Activated T-cell treated with anti-CD3 and anti-CD28 coated beads, Interleukin-2, amount 50 U/mL, for 24 hours (primary cell): ENCODE measurements around the gene ADAM29.
"Not testable (repeated sequence)": the region's sequence is repeated elsewhere in the genome, so short reads cannot be mapped to it uniquely, and the experiment has no call there.

ENCODE experiments used
- DNase-seq: peaks from one replicate; pipeline ENCODE4 v3.0.0-alpha.2; 2020
- H3K27ac Mint-ChIP-seq: 2 replicates; pipeline ENCODE4 v1.8.0; 2020; ENCODE audit warnings: mild to moderate bottlenecking, mixed read lengths
- H3K27me3 Mint-ChIP-seq: 2 replicates; pipeline ENCODE4 v1.8.0; 2020; ENCODE audit warnings: mixed read lengths
- H3K36me3 Mint-ChIP-seq: 2 replicates; pipeline ENCODE4 v1.8.0; 2020; ENCODE audit warnings: low read depth, mixed read lengths
- H3K4me1 Mint-ChIP-seq: 2 replicates; pipeline ENCODE4 v1.8.0; 2020; ENCODE audit warnings: low read depth, mixed read lengths
- H3K4me3 Mint-ChIP-seq: 2 replicates; pipeline ENCODE4 v1.8.0; 2020; ENCODE audit warnings: mild to moderate bottlenecking, moderate library complexity, mixed read lengths
- H3K9me3 Mint-ChIP-seq: 2 replicates; pipeline ENCODE4 v1.8.0; 2020; ENCODE audit warnings: mixed read lengths

The ADAM29 gene

DNA sequence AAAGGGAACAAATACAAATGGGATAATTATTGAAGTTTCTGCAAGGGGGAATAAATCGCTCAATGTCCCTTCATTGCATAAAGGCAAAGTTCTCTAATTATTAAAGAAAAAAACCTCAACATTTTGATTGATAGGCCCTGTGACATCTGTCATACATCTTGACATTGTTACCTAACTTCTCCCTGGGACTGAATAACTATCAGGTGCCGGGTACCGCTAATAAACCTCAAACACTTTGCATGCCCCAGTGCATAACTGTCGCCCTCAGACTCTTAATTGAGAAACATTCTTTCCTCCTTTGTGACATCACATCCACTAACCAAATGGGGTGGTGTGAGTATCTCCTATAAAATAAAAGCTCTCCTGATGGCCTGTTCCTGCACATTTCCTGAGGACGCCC is at the start of gene ADAM29:
TSS of gene ADAM29 (plus strand) at position 301 of the 400 bp plus-strand sequence. CDS start 57,168 bp downstream, outside the sequence.
- DNase-seq, result no peak
- Mint-ChIP-seq H3K9me3 (peaks cover 5% of the 10 kb centered on the region), H3K4me3 (no peak within 1 kb of the TSS), H3K4me1 (no peaks in the 10 kb centered on the region), H3K27ac (no peak within 1 kb of the TSS), H3K27me3 (no peaks in the 10 kb centered on the region), H3K36me3 (no peaks in the 10 kb centered on the region)

DNA sequence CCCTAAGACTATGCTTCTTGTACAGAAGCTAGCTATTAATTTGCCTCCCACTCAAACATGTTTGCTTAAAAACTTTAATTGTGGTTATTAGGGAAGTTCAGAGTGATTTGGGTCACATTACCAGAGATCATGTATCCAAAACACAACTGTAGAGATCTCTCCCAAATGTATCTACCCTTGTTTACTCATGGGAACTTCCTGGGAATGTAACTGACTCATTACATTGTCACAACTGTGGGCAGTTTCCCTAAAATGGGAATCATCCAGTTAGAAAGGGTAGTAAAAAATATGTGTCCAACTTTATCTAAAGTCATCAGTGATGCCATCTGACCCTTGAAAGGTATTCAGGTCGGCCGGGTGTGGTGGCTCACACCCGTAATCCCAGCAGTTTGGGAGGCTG is 48.8 kb upstream of the ADAM29 start:
- DNase-seq, result no peak
- H3K27ac Mint-ChIP-seq, result no peak overlapping the region
- H3K4me1 Mint-ChIP-seq, result no peaks in the 10 kb centered on the region
- peaks cover 4% of the 10 kb centered on the region for H3K9me3 Mint-ChIP-seq
- H3K36me3 Mint-ChIP-seq, result no peaks in the 10 kb centered on the region
- no peaks in the 10 kb centered on the region for H3K27me3 Mint-ChIP-seq
- no peak overlapping the region for H3K4me3 Mint-ChIP-seq

DNA sequence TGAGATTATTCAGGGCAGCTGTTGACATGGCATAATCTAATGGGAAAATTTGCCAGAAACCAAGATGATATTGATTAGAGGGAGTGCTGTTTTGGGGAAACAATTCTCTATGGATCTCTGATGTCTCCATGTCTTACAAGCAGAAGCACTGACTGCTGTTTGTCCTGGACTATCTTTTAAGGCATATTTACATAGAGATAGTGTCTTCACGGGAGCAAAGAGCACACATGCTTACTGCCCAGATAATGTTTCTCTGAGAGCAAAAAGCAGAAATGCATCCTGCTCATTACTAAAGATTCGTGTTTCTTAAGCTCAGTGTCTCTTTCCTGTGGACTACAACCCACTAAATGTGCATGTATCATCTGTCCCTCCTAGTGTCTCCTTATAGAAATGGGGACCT is 47.8 kb upstream of the ADAM29 start:
- peaks cover 4% of the 10 kb centered on the region for H3K9me3 Mint-ChIP-seq

DNA sequence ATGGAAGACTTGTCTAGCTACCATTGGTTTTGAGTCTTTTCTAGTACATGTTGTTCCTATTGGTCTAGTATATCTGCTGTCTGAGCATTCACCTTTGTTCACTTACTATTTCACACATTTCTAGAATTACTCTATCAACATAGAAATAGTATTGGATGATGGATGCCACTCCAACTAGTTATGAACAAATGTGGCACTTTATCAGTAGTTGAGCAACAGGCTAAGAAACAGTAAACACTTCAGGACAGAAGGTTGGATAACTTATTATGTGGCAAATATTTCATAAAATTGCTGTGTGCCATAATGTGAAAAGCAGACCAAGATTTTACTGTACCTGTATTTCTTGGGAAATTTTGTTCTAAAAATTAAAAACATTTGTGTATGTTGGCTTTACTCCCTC is 46.8 kb upstream of the ADAM29 start:
- no peak overlapping the region for H3K27ac Mint-ChIP-seq
- H3K4me1 Mint-ChIP-seq, result no peaks in the 10 kb centered on the region
- H3K4me3 Mint-ChIP-seq, result no peak overlapping the region
- H3K27me3 Mint-ChIP-seq, result no peaks in the 10 kb centered on the region
- H3K9me3 Mint-ChIP-seq, result peaks cover 4% of the 10 kb centered on the region
- DNase-seq, result no peak
- no peaks in the 10 kb centered on the region for H3K36me3 Mint-ChIP-seq

More for the DNA sequence above, 47.8 kb upstream of the ADAM29 start:
- no peak overlapping the region for H3K4me3 Mint-ChIP-seq
- no peak overlapping the region for H3K27ac Mint-ChIP-seq
- no peak for DNase-seq
- no peaks in the 10 kb centered on the region for H3K4me1 Mint-ChIP-seq
- no peaks in the 10 kb centered on the region for H3K36me3 Mint-ChIP-seq
- no peaks in the 10 kb centered on the region for H3K27me3 Mint-ChIP-seq

DNA sequence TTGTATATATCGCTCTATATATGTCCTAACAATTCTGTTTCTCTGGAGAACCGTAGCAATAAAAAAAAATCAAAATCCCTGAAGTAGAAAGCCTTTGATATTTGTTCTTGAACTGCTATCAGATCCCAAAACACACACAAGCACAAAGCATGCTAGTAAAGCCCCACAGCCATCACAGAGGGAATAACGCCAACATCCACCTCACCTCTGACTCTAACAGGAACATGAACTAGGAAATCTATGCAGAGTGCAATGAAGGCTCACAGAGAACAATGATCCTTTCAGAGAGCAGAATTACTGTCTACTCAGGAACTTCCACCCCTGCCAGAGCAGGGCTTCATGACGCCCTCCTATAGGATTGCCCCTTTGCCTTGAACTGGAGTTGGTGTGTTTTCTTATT is 45.0 kb upstream of the ADAM29 start:
- H3K27ac Mint-ChIP-seq, DNase-seq, H3K4me1 Mint-ChIP-seq, H3K36me3 Mint-ChIP-seq, H3K9me3 Mint-ChIP-seq, H3K4me3 Mint-ChIP-seq, H3K27me3 Mint-ChIP-seq: not testable (repeated sequence)

DNA sequence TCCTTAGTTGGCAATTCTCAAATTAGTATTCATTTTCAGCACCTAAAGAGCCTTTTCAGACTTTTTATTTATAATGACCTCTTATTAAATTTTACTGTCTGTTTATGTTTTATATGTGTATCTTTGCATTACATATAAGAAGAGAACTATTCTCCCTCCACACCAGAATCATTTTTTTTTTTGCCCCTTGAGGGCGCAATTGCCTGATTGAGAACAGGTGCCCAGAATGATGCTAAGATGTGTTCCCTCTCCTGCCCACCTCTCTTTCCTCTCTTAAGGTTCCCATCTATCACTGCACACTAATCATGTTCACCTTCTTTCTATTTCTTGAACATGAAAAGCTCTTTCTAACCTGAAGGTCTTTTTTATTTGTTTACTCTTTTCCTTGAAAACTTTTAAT is 44.2 kb upstream of the ADAM29 start:
- H3K27me3 Mint-ChIP-seq, result no peaks in the 10 kb centered on the region

DNA sequence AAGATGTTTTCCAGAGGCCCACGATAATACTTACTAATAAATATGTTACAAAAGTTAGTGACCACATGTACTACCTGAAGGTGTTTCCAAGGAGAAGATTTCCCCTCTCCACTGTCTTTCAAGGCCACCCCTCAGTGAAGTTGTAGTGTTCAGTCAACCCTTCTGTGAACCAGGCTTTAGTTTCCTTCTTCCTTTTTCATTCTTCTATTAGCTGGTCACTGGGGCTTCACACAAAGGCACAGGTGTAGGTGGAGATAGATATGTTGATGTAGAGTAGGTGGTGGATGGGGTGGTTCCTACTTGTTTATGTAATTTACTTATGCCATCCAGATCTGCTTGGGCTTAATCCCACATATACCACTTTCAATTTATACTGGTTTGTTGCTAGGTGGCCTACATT is 43.3 kb upstream of the ADAM29 start:
- no peaks in the 10 kb centered on the region for H3K36me3 Mint-ChIP-seq
- H3K4me3 Mint-ChIP-seq, result no peak overlapping the region
- no peak for DNase-seq

More for the DNA sequence above, 44.2 kb upstream of the ADAM29 start:
- no peaks in the 10 kb centered on the region for H3K4me1 Mint-ChIP-seq
- DNase-seq, result no peak
- no peak overlapping the region for H3K4me3 Mint-ChIP-seq
- no peak overlapping the region for H3K27ac Mint-ChIP-seq
- H3K36me3 Mint-ChIP-seq, result no peaks in the 10 kb centered on the region
- no peaks in the 10 kb centered on the region for H3K9me3 Mint-ChIP-seq

DNA sequence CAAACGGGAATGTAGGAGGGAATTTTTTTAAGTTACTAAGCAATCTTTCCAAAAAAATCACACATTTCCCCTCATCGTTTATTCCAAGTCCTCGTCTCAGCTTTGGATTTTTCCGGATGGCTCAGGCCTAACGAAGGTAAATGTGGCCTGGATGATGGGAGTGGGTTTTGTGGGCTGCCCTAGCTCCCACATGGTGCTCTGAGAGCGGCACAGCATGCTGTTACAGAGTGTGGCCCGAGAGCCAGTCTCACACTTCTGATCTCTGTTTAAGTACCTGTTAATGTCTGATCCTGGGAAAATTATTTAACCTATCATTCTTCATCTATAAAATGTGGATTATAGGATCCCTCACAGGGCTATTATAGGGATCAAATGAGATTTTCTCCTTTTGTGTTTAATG is 38.2 kb upstream of the ADAM29 start:
- Mint-ChIP-seq H3K27me3 (no peaks in the 10 kb centered on the region), H3K9me3 (peaks cover 3% of the 10 kb centered on the region), H3K4me3 (no peak overlapping the region), H3K36me3 (no peaks in the 10 kb centered on the region), H3K27ac (no peak overlapping the region), H3K4me1 (no peaks in the 10 kb centered on the region)
- DNase-seq, result no peak

More for the DNA sequence above, 43.3 kb upstream of the ADAM29 start:
- no peaks in the 10 kb centered on the region for H3K27me3 Mint-ChIP-seq
- no peaks in the 10 kb centered on the region for H3K4me1 Mint-ChIP-seq
- no peak overlapping the region for H3K27ac Mint-ChIP-seq
- no peaks in the 10 kb centered on the region for H3K9me3 Mint-ChIP-seq

DNA sequence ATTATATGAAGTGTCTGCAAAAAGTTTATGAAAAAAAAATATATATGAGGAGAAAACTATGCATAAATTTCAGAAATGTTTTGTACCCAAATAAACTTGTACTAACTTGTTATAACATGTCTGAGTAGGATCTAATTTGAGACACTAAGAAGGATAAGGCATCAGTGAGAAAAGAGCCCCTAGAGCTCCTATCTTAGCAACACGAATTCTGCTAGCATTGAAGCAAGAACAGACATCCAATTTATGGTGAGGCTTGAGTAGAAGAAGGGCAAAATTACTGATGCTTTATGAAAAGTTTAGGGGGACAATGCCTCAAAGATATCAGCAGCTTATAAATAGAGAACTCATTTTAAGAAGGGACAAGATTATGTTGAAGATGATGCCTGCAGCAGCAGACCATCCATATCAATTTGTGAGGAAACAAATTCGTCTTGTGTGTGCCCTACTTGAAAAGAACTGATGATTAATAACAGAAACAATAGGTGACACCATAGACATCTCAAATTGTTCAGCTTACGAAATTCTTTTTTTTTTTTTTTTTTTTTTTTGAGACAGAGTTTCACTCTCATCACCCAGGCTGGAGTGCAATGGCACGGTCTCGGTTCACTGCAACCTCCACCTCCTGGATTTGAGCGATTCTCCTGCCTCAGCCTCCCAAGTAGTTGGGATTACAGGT is 35.7 kb upstream of the ADAM29 start:
- Mint-ChIP-seq H3K4me1 (no peaks in the 10 kb centered on the region), H3K27me3 (no peaks in the 10 kb centered on the region), H3K9me3 (peaks cover 3% of the 10 kb centered on the region), H3K27ac (no peak overlapping the region), H3K36me3 (no peaks in the 10 kb centered on the region), H3K4me3 (no peak overlapping the region)
- DNase-seq, result no peak

DNA sequence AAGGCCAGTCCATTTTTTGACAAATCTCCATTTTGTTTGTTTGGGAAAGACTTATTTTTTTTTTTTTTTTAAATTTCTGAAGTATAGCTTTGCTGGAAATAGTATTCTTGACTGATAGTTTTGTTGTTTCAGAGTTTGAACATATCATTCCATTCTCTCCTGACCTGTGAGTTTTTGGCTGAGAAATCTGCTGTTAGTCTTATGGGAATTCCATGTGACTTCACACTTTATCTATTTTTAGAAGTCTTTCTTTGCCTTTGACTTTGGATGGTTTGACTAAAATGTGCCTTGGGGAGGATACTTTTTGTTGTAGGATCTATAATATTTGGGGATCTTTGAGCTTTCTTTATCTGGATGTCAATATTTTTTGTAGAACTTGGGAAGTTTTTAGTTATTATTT is 10.7 kb upstream of the ADAM29 start:
- Mint-ChIP-seq H3K27me3 (no peaks in the 10 kb centered on the region), H3K4me1 (no peaks in the 10 kb centered on the region), H3K4me3 (no peak overlapping the region), H3K27ac (no peak overlapping the region), H3K9me3 (peaks cover 23% of the 10 kb centered on the region), H3K36me3 (no peaks in the 10 kb centered on the region)
- no peak for DNase-seq

DNA sequence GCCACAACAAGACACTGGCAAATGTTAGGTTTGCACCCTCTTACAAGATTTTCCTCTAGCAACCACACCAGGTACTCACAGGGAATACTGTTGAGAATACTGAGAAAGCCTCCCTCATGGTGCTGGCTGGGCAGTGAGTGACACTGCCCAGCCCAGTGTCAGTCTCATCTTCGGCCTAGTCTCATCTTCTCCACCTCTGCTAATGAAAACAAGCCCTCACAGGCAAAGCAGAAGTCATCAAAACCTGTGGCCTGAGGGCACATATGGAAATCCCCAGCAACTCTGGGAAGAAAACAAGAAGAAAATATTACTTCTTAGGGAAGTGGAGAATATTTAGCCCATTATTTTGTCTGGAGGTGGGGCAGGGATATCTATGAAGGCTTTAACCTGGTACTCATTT is 7.9 kb upstream of the ADAM29 start:
- Mint-ChIP-seq H3K36me3 (no peaks in the 10 kb centered on the region), H3K27ac (no peak overlapping the region), H3K27me3 (no peaks in the 10 kb centered on the region), H3K4me1 (no peaks in the 10 kb centered on the region), H3K9me3 (peaks cover 18% of the 10 kb centered on the region), H3K4me3 (no peak overlapping the region)
- no peak for DNase-seq

DNA sequence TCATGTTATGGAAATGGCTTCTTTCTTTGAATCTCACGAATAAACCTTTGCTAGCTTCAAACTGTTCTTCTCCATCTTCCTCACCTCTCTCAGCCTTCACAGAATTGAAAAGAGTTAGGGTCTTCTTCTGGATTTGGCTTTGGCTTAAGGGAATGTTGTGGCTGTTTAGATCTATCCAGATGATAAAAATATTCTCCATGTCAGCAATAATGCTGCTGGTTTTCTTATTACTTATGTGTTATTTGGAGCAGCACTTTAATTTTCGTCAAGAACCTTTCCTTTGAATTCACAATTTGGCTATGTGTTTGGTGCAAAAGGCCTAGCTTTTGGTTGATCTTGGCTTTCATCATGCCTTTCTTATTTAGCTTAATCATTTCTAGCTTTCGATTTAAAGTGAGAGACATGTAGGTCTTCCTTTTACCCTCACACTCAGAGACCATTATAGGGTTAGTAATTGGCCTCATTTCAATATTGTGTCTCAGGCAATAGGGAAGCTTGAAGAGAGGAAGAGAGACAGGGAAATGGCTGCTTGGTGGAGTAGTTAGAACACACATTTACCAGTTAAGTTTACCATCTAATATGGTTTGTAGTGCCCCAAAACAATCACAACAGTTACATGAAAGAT is 5.1 kb upstream of the ADAM29 start:
- DNase-seq, result no peak
- no peak overlapping the region for H3K4me3 Mint-ChIP-seq
- no peaks in the 10 kb centered on the region for H3K36me3 Mint-ChIP-seq
- H3K4me1 Mint-ChIP-seq, result no peaks in the 10 kb centered on the region
- H3K27me3 Mint-ChIP-seq, result no peaks in the 10 kb centered on the region
- H3K9me3 Mint-ChIP-seq, result peaks cover 14% of the 10 kb centered on the region
- H3K27ac Mint-ChIP-seq, result no peak overlapping the region

DNA sequence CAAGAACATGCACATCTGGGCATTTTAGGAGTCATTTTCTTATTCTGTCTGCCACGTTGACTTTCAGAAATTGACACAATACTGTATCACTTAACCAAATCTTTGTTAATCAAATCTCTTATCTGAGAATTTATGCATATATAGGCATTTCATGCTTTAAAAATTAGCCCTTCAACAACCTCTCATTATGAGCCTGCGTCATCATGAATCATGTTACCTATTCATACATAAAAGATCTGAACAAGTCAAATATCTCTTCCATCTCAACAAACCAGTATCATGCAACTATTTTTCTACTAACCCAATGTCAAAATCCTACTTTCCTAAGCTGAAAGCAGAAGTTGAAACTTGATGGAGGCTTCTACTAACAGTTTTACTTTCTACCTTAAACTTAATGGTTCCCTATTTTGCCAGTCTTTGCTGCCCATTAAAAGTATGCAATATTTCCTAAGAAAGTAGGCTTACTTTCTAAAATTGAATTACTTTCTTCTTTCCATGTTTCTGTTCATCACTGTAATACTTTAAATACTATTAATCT is 1.8 kb downstream of the ADAM29 start:
- Mint-ChIP-seq H3K27me3 (no peaks in the 10 kb centered on the region), H3K27ac (no peak overlapping the region), H3K4me1 (no peaks in the 10 kb centered on the region), H3K36me3 (no peaks in the 10 kb centered on the region), H3K9me3 (peaks cover 2% of the 10 kb centered on the region), H3K4me3 (no peak overlapping the region)
- no peak for DNase-seq

DNA sequence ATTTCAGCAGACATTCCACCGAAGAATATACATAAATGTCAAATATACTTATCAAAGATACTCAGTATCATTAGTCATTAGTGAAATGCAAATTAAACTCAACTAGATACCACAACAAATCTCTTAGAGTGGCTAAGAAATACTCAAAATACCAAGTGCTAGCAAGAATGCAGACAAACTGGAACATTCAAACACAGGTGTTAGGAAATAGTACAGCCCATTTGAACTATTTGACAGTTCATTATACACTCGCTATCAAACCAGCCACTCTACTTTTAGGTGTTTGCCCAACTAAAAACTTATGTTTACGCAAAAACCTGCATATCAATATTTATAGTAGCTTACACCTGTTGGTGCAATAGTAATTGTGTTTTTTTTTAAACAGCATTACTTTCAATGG is 8.8 kb downstream of the ADAM29 start:
- DNase-seq, result no peak
- no peaks in the 10 kb centered on the region for H3K4me1 Mint-ChIP-seq
- no peaks in the 10 kb centered on the region for H3K36me3 Mint-ChIP-seq
- H3K9me3 Mint-ChIP-seq, result peaks cover 2% of the 10 kb centered on the region
- H3K27me3 Mint-ChIP-seq, result no peaks in the 10 kb centered on the region
- H3K27ac Mint-ChIP-seq, result no peak overlapping the region
- H3K4me3 Mint-ChIP-seq, result no peak overlapping the region

DNA sequence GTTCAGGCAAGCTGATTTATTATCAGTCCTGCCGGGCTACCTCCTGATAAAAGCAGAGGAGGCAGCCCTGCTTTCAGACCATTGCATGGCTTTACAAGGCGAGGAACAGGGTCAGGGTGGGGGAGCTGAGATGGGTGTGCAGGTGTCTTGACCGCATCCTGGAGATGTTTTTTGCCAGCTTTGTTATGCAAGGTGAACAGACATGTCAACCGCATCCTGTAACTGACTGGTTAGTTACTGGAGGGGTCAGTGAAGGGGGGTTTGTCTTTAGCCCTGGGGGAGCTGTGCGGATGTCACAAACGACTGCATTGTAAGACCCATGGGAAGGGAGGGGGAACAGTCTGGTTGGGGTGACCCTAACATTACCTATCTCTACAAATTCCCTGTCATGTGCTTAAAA is 10.0 kb downstream of the ADAM29 start:
- no peak overlapping the region for H3K4me3 Mint-ChIP-seq
- no peaks in the 10 kb centered on the region for H3K27me3 Mint-ChIP-seq
- no peaks in the 10 kb centered on the region for H3K36me3 Mint-ChIP-seq
- H3K27ac Mint-ChIP-seq, result no peak overlapping the region
- H3K9me3 Mint-ChIP-seq, result no peaks in the 10 kb centered on the region
- DNase-seq, result no peak
- H3K4me1 Mint-ChIP-seq, result no peaks in the 10 kb centered on the region
